K562 (cell line): Measurements from ENCODE around the gene DPP4.

Experiments used
- FOSL1 ChIP-seq: fragments of 200-800 bp; sonication (Bioruptor generic); conservative IDR thresholded peaks from 2 replicates; pipeline ENCODE4 v1.6.1; 2016; ENCODE audit warnings: missing genetic modification characterization, missing compliant biosample characterization
- MCM7 ChIP-seq, 2 experiments: fragments of 450-650 bp; IDR thresholded peaks; 2 replicates each; pipeline ENCODE4 v1.6.1; 2016 to 2018
- PATZ1 ChIP-seq: fragments of 250-450 bp; sonication (Bioruptor Pico); IDR thresholded peaks from 2 replicates; pipeline ENCODE4 v1.5.0; 2020; ENCODE audit warnings: mild to moderate bottlenecking, borderline replicate concordance
- POLR2G ChIP-seq: fragments of 200-400 bp; formaldehyde crosslinking; IDR thresholded peaks from 2 replicates; pipeline ENCODE4 v1.6.1; 2017; ENCODE audit warnings: low read depth, mild to moderate bottlenecking, antibody characterized with exemption, low read length, moderate library complexity
- SIN3A ChIP-seq, 2 experiments: fragments of 150-350 bp in 1 of 2; IDR thresholded peaks; 2 replicates each; pipeline ENCODE4 v1.6.1; 2011 to 2016; ENCODE audit warnings: borderline replicate concordance in 2 of 2, low read depth in 2 of 2, low read length in 2 of 2, mild to moderate bottlenecking in 2 of 2, moderate library complexity in 2 of 2; ENCODE audit not compliant: control insufficient read depth in 1 of 2
- TCF7L2 ChIP-seq: fragments of 150-350 bp; IDR thresholded peaks from 2 replicates; pipeline ENCODE4 v1.6.1; 2016; ENCODE audit warnings: low read depth, mild to moderate bottlenecking, low read length, moderate library complexity
- YY1 ChIP-seq, 3 experiments: IDR thresholded peaks; 2 replicates each; pipeline ENCODE4 v1.6.1; 2011; ENCODE audit warnings: low read length in 2 of 3, mild to moderate bottlenecking in 2 of 3, moderate library complexity in 2 of 3, borderline replicate concordance in 1 of 3, control low read depth in 1 of 3, low read depth in 1 of 3; ENCODE audit not compliant: insufficient read depth in 3 of 3, insufficient replicate concordance in 2 of 3, control insufficient read depth in 1 of 3, insufficient read length in 1 of 3; ENCODE audit errors: extremely low read depth in 1 of 3
- ZEB2 ChIP-seq: fragments of 450-650 bp; IDR thresholded peaks from 2 replicates; pipeline ENCODE4 v1.6.1; 2016
- ZFP36 ChIP-seq: fragments of 150-350 bp; IDR thresholded peaks from 2 replicates; pipeline ENCODE4 v1.6.1; 2018; ENCODE audit warnings: low read length, low read depth; ENCODE audit not compliant: partially characterized antibody
- TF ChIP-seq, protein P1 (sequence below), 3 experiments: IDR thresholded peaks in 2 of 3; conservative IDR thresholded peaks in 1 of 3; 2 replicates each; pipeline ENCODE4 v1.5.1; 2011 to 2012; ENCODE audit warnings: low read length in 3 of 3, mild to moderate bottlenecking in 3 of 3, control low read depth in 2 of 3, improper control_type of control experiment in 1 of 3, inconsistent platforms in 1 of 3, low read depth in 1 of 3, mixed read lengths in 1 of 3, moderate library complexity in 1 of 3; ENCODE audit not compliant: insufficient read depth in 2 of 3

- TF ChIP-seq PATZ1 (CRISPR knock-in tag) (no peak), MCM7 (IDR thresholded peaks at IDR 0.05) (no peak), ZEB2 (no peak), FOSL1 (no peak), ZFP36 (no peak), SIN3A (IDR thresholded peaks at IDR 0.05; ENCODE audit: borderline replicate concordance in 2 of 2, control insufficient read depth in 1 of 2, low read depth in 2 of 2, low read length in 2 of 2) (no peak), YY1 (IDR thresholded peaks at IDR 0.05; ENCODE audit: borderline replicate concordance in 1 of 3, control insufficient read depth in 1 of 3, extremely low read depth in 1 of 3, insufficient read depth in 3 of 3, insufficient read length in 1 of 3, insufficient replicate concordance in 2 of 3, low read depth in 1 of 3, low read length in 2 of 3) (no peak), POLR2G (no peak), TCF7L2 (no peak)
- TF ChIP-seq, protein P1, sequence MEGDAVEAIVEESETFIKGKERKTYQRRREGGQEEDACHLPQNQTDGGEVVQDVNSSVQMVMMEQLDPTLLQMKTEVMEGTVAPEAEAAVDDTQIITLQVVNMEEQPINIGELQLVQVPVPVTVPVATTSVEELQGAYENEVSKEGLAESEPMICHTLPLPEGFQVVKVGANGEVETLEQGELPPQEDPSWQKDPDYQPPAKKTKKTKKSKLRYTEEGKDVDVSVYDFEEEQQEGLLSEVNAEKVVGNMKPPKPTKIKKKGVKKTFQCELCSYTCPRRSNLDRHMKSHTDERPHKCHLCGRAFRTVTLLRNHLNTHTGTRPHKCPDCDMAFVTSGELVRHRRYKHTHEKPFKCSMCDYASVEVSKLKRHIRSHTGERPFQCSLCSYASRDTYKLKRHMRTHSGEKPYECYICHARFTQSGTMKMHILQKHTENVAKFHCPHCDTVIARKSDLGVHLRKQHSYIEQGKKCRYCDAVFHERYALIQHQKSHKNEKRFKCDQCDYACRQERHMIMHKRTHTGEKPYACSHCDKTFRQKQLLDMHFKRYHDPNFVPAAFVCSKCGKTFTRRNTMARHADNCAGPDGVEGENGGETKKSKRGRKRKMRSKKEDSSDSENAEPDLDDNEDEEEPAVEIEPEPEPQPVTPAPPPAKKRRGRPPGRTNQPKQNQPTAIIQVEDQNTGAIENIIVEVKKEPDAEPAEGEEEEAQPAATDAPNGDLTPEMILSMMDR (IDR thresholded peaks at IDR 0.05 in 2 of 3, conservative IDR thresholded peaks at IDR 0.05 in 1 of 3; ENCODE audit: insufficient read depth in 2 of 3, low read depth in 1 of 3, low read length in 3 of 3) = no peak
These were observed 71.3 kb downstream of the DPP4 start for GRCh38 chr2:162002623-162003235.
